ENCODE measurements around the gene RHOBTB3. TPM values are rescaled to one million over a fixed set of nuclear protein-coding genes. Genes with fewer than 3 reads are reported as not detected.
"Not testable (repeated sequence)": the region's sequence is repeated elsewhere in the genome, so short reads cannot be mapped to it uniquely, and the experiment has no call there.

The RHOBTB3 gene
- total RNA-seq, 1 donor = 48.7 TPM

DNA sequence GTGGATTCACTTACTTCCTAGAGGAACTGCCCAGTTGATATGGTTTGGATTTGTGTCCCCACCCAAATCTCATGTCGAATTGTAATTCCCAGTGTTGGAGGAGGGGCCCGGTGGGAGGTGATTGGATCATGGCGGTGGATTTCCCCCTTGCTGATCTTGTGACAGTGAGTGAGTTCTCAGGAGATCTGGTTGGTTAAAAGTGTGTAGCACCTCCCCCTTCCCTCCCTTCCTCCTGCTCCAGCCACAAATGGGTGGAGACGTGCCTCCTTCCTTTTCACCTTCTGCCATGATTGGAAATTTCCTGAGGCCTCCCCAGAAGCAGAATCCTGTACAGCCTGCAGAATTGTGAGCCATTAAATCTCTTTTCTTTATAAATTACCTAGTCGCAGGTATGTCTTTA, 17.9 kb upstream of the RHOBTB3 start:
- DNase-seq (ENCODE audit: low read depth in 2 of 3, low spot score in 2 of 3) = not testable (repeated sequence)

DNA sequence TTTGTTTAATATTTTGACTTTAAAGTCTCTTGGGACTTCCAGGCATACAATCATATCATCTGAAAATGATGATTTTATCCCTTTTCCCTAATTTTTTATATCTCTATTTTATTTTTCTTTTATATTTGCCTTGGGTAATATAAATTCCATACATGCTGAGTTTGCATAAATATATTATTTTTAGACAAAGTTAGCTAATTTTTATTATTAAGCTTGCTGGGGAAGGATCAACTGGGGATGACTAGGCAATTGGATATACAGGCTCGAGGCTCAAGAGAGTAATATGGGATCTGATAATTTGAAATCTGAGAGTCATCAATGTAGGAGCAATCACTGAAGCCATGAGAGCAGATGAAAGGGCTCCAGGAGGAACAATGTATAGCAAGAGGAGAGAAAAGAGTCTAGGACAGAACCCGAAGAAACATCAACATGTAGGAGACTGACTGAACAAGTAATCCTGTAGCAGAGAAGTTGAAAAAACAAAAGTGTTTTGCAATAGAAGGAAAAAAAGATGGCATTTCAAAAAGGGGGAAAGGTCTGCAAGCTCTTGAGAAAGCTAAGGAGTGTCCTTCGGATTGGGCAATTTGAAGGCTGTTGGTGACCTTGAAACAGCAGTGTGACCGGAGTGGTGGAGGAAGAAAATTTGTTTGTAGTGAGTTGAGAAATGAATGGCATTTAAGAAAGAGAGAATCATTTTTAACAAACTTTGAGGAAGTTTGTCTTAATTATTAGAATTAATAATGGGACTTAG, 17.0 kb upstream of the RHOBTB3 start:
- no peak for DNase-seq (ENCODE audit: low read depth in 2 of 3, low spot score in 2 of 3)

DNA sequence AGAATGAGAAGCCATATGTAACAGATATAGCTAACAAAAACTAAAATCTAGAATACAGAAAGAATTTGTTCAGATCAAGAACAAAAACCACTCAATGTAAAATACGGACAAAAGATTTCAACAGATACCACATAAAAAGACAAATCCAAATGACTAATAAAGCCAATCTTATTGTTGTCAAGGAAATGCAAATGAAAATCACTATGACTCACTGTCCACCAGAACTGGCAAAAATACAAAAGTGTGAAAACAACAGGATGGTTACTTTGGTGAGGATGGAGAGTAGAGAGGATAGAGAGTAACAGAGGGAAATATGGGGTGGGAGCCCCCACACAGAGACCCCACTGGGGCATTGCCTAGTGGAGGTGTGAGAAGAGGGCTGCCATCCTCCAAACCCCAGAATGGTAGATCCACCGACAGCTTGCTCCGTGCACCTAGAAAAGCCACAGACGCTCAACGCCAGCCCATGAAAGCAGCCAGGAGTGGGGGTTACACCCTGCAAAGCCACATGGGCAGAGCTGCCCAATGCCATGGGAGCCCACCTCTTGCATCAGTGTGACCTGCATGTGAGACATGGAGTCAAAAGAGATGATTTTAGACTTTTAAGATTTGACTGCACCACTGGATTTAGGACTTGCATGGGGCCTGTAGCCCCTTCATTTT, 15.2 kb upstream of the RHOBTB3 start:
- no peak for DNase-seq (ENCODE audit: low read depth in 2 of 3, low spot score in 2 of 3)

DNA sequence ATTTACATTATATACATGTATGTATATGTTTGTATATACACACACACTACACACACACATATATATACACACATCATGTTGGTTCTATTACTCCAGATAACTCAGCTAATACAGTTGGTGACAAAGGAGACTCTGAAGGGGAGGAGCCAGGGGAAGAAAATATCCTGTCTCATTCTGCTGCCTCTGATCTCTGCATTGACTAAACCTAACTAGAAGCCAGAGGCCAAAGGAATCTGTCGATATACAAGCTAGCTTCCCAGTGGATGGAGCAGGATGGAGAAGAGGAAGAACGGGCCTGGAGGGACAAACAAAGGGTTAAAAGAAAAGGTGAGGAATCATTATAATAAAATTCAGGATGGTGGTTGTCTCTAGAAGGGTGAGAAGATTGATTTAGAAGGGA, 13.7 kb upstream of the RHOBTB3 start:
- no peak for DNase-seq (ENCODE audit: low read depth in 2 of 3, low spot score in 2 of 3)

DNA sequence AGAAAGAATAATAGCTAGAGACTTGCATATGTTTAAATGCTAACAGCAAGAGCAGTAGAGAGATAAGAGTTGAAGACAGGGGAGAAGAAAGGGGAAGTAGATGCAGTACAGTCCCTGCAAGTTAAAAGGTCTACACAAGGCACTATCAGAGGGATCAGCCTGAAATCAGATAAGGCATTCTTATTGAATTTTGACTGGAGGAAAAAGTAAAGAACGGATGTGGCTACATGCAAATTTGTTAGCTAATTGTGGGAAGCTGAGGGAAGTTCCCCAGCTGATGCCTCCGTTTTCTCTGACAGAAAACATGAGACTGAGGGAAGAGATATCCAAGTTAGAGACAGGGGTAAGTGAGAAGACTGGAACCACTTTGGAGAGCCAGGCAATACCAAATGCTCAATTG, 12.9 kb upstream of the RHOBTB3 start:
- peak; percentile 6 to 78 (median 65) for DNase-seq (ENCODE audit: low read depth in 2 of 3, low spot score in 2 of 3)

DNA sequence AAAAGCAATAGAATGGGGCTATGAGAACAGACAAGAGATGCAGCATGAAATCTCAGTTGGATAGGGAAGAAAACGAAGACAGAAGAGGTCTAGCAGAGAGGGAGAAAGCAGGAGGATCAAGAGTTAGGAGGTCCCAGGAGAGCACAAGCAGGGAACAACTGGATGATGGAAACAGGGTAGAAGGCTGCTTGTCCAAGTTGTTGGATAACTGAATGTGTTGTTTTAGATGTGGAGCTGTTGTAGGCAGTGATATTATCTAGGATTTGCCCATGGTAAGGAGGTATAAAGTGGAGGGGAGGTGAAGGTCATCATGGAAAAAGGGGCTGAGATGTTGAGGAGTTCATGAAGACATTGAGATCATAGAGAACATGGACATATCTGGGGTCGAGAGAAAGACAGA, 12.4 kb upstream of the RHOBTB3 start:
- DNase-seq (ENCODE audit: low read depth in 2 of 3, low spot score in 2 of 3) = no peak

DNA sequence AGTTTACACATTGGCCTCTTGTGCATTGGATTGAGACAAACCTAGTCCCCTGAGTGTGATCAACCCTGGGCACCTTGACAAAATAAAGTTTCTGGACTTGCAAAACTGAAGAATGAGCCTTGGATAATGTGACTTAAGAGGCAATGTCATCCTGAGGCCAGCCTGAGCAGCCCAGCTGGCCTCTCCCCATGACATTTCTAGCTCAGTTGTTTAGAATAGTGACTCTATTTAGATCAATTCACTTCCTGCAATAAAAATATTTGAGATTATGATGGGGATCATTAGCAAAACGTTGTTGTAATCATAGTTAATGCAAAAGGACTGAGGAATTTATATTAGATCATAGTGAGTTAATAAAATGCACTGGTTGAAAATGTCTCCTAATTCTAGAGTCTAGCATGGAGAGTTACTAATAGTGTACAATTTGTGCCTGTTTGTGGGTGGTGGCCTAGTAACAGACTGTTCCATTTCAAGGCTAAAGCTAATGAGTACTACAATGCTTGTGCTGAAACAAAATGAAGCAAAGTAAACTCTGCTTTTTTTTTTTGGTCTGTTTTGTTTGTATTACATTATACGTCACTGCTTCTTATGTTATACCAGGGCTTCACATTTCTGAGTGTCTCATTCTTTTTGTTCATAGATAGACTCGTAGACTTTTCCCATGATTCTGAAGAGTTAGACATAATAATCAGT, 10.9 kb upstream of the RHOBTB3 start:
- no peak for DNase-seq (ENCODE audit: low read depth in 2 of 3, low spot score in 2 of 3)

DNA sequence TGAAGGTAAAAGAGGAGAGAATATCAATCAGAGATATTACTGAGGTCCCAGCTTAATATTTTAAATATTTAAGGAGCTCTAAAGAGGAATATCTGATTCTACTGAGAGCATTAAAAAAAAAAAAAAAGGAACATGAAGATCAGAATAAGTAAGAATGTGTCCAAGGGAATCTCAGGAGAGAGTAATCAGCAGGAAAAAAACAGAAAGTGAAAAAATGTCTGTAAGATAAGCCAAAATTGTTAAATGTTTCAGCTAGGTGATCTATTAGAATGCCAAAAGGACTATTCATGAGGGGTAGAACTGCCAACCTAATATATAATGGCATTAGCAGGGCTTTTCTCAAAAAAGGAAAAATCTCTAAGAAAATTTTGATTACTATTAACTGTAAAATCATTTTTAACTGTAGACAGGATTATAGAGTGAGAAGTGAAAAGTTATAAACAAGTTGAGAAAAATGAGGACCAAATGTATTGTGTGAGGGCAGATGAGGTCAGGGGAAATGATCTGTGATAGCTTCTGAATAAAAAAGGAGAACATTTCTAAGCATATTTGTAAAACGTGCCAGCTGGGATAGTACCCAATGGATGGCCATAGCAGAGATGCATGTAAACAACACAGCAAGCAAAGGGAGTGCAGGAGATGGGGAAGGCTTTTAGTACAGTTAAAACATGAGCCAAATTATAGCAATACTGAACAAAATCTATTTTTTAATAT, 9.4 kb upstream of the RHOBTB3 start:
- DNase-seq (ENCODE audit: low read depth in 2 of 3, low spot score in 2 of 3) = no peak

DNA sequence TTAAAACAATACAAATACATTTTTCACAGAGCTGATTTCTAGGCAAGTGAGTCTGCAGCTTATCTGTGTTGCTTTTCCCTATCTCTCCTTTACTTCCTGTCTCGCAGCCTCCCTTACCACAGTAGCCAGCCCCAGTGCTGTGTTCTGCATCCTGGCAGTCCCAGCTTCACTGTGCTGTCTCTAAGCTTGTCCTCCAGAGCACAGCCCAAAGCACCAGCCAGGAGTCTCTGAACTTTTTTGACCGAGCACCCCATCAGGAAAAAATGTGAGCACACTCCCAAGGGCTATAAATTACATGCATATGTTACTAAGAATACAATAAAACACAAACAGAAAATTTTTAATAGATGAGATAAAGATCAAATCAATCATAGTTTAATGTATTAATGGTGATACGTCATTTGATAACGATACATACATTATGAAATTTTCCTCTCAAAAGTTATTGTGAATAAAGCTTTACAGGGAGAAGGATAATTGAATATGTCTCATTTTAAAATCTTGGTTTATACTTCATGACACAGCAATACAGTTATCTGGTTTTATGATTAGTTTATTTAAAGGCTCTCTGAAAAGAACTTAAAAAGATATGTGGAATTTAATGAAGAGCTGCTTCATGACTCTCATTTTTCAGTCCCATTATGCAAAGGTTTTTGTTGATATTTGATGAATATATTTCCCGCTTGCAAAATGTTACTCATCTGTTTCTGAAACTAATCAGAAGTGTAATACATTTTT, 7.3 kb upstream of the RHOBTB3 start:
- DNase-seq (ENCODE audit: low read depth in 2 of 3, low spot score in 2 of 3) = no peak

DNA sequence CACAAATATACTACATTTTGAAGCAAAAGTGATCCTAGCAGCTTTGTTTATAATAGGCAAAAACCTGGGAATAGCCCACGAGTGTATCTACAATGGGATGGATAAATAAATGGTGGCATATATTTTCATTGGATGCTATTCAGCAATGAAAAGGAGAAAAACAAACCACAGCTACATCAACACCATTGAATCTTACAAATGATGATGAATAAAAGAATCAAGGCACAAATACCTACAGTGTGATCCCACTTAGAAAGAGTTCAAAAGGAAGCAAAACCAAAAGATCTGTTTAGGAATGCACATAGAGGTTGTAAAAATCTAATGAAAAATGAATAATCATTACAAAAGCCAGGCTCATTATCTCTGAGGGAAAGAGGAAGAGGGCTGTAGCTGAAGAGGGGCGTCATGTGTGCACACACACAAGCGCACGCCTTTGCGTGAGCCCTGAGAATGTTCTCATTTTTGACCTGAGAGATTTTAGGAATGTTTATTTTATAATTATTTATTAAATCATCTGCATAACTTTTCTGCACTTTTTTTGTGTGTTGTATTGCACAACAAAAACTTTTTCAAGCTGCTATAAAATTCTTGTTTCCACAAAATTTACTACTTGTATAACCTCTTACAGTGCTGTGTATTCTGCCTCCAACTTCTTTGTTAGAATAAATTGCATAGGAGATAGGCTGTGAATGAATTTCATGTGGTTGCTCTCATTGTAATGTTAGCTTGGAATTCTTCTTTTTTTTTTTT, 5.9 kb upstream of the RHOBTB3 start:
- peak in 1 of 3 donors; percentile 19 for DNase-seq (ENCODE audit: low read depth in 2 of 3, low spot score in 2 of 3)

DNA sequence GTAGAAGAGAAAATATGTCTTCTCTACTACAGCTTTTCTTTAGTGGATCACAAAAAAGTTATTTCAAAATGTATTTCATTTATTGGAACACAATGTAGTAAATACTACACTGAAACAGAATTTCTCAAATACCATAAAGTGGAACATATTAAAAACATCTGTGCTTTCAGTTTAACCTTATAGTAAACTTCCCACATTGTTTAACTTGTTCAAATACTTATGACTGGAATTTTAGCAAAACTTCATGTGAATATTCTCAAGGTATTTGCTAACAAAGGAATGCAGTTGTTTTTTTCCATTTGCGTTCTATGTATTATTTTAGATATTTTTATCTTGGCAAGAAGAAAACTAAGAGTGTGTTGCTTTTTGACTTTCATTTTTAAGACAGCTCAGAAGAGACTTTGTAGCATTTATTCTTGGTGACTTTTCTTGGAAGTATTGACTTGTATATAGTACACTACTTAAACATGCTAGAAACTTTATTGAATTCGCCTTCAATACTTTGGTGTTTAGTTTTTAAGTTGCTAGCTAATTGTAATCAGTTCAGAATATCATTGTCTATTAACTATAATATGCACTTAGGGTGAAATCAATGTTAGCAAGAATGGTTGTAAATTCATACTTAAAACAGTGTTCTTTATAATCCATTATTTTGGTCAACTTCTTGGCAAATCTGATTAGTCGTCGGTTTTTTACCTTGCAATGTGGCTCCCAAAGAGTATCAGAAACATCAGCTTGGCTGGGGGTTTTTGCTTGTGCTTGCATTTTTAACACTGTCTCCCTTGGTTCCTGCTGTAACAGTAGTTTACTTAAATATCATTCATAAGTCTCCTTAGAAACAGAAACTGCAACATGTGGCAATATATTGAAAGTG, 5.0 kb upstream of the RHOBTB3 start:
- DNase-seq (ENCODE audit: low read depth in 2 of 3, low spot score in 2 of 3) = no peak

DNA sequence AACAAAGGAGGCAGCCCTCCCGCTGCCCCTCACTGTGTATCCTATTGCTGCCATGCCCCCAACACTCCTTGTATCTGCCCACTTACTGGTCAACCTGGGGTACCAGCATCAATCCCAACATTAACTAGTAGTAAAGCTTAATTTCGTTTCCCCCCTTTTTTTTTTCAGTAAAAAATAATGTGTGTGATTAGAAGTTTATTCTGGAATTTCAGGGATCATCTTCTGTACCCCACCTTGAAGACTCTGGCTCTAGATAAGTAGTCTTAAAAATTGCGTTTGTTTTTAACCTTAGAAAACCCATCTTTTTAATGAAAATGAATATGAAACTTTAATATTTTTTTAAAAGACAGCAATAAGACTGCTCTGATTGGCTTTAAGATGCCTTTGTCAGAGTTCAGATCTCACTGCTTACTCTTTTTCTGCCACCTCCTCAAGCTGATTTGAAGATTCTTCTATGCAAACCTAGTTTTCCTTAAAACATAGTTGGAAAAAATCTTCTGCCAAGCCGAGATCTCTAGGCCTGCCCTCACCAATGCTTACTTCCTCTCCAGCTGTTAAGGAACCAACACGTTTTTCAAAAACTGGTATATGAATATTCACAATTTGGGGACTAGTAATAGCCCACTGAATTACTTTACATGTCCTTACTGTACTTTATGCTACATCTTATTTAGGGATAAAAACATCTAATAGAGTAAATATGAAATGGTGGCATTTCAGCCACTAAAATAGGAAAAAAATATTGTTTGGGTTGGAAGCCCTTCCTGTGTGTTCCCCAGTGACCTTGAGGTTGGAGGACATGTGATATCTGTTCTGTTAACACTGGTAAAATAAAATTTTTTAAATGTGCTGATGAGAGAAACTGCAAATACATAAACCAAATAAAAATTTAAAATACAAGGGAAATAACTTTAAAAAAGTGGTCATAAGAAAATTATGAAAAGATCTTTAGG, 4.0 kb upstream of the RHOBTB3 start:
- DNase-seq (ENCODE audit: low read depth in 2 of 3, low spot score in 2 of 3) = no peak

DNA sequence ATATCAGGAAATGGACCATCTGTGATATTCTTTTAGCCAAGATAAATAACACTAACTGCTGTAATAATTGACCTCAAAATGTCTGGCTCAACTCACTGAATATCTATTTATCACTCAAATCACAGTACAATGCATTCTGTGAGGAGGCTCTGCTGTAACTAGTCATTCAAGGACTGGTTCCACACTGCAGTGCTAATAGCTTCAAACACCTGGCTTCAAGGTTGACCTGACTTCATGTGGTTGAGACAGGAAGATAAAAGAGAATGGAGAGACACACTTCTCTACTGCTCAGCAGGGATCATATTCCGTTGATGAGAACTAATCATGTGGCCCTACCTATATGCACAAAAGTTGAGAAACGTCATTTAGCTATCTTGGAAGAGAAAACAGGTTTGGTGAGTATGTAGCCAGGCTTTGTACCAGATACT, 3.4 kb upstream of the RHOBTB3 start:
- DNase-seq (ENCODE audit: low read depth in 2 of 3, low spot score in 2 of 3) = no peak

DNA sequence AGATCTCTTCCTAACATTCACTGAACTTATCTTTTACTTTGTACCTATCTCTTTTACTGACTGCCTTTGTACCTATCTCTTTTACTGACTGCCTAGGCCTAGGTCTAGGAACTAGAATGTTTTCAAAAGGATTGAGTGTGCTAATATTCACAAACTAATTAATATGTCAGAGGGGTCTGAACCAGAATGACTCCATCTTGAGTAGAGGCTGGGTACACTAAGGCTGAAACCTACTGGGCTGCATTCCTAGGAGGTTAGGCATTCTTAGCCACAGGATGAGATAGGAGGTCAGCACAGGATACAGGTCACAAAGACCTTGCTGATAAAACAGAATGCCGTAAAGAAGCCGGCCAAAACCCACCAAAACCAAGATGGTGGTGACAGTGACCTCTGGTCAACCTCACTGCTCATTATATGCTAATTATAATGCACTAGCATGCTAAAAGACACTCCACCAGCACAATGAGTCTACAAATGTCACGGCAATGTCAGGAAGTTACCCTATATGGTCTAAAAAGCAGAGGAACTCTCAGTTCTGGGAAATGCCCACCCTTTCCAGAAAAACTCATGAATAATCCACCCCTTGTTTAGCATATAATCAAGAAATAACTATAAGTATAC, 2.5 kb upstream of the RHOBTB3 start:
- peak in 1 of 3 donors; percentile 23 for DNase-seq (ENCODE audit: low read depth in 2 of 3, low spot score in 2 of 3)

DNA sequence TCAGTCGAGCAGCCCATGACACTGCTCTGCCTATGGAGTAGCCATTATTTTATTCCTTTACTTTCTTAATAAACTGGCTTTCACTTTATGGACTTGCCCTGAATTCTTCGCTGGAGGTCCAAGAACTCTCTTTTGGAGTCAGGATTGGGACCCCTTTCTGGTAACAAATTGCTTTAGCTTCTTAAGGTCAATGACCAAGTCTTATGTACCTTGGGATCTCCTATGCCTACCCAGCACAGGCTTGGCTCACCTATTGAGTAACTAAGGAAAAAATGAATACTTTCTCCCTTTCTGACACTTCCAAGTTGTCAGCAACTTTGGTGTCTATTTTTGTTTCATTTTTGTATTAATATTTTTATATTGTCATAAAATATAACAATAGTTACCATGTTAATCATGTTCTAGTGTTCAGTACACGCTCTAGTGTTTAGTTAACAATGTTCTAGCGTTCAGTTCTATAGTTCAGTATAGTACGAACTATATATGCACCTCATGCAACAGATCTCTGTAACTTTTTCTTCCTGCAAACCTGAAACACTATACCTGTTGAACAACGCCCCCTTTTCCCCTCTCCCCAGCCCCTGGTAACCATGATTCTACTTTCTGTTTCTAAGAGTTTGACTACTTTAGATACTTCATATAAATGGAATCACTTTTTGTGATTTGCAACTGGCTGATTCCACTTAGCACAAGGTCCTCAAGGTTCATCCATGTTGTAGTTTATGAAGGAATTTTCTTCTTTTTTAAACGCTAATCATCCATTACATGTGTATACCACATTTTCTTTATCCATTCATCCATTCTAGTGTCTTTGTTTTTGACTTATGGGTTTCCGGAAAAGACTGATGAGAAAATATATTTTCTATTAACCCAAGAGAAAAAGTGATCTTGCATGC, 1.8 kb upstream of the RHOBTB3 start:
- DNase-seq (ENCODE audit: low read depth in 2 of 3, low spot score in 2 of 3) = no peak

DNA sequence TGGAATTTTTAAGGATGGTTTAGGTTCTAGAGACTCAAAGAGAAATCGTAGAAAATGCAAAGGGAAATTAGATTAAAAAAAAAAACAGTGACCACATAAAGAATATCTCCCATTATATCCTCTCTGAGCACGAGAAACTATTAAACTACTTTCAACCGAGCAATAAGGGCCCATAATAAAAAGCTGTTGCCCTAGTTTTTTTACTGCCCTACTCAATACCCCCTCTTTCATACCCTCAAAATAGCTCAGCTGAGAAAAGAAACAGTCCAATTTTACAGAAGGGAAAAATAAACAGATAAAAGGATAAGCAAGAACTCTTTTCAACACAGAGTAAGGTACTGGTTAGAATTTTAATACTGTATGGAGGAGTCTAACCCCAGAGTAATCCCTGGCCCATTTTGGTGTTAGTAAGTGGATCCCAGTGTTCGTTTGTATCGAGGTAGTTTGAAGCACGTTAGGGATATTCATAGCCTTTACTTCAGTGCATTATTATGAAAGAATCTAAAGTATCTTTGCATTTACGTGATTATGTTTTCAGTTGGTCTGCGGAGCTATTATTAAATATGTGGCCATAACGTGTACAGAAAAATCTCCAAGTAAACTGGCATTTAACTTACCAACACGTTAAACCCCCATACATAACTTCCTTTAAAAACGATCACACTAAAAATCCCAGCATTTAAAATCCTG, 980 bp upstream of the RHOBTB3 start:
- no peak for DNase-seq (ENCODE audit: low read depth in 2 of 3, low spot score in 2 of 3)
